CD4-positive, alpha-beta T cell (primary cell): ENCODE measurements around the gene KCNJ4. TPM values are rescaled to one million over a fixed set of nuclear protein-coding genes. Genes with fewer than 3 reads are reported as not detected.

Experiments used
- ATAC-seq: fragments of 200-7000 bp; cut with Tn5 transposase; one replicate; pipeline ENCODE4 v1.10.0; 2022; ENCODE audit warnings: mild to moderate bottlenecking; ENCODE audit not compliant: poor library complexity
- CTCF ChIA-PET: fragments of 350-600 bp; sonication (Branson Sonifier 250); formaldehyde crosslinking; loops from one replicate; lab custom pipeline; 2021; ENCODE audit warnings: antibody characterized with exemption, inconsistent platforms; lab: Charles Lee
- POLR2A ChIA-PET: fragments of 350-600 bp; sonication (Branson Sonifier 250); formaldehyde crosslinking; loops from one replicate; lab custom pipeline; 2021; ENCODE audit warnings: antibody characterized with exemption, inconsistent platforms; lab: Charles Lee
- DNase-seq, 14 experiments: peaks; one replicate each; pipeline ENCODE4 v3.0.0-alpha.2; 2013 to 2020; ENCODE audit warnings: mixed read lengths in 2 of 14
- H3K27ac ChIP-seq, 2 donors: one replicate each; pipeline versions ENCODE4 v1.5.1 to v1.7.0; 2013; ENCODE audit warnings: low read length in 2 of 2, low read depth in 1 of 2, mild to moderate bottlenecking in 1 of 2
- H3K27me3 ChIP-seq, 2 experiments: 1 replicate in 1 of 2; 2 replicates in 1 of 2; pipeline versions ENCODE4 v1.6.1 to v1.7.0; 2013; ENCODE audit warnings: low read length in 2 of 2, control low read depth in 1 of 2, mild to moderate bottlenecking in 1 of 2, moderate library complexity in 1 of 2; ENCODE audit not compliant: insufficient read depth in 2 of 2, control insufficient read depth in 1 of 2
- H3K36me3 ChIP-seq: one replicate; pipeline ENCODE4 v1.6.1; 2013; ENCODE audit warnings: low read length, control low read depth; ENCODE audit not compliant: insufficient read depth
- H3K4me1 ChIP-seq: one replicate; pipeline ENCODE4 v1.6.1; 2013; ENCODE audit warnings: low read length, control low read depth; ENCODE audit not compliant: insufficient read depth
- H3K4me3 ChIP-seq: one replicate; pipeline ENCODE4 v1.5.1; 2013; ENCODE audit warnings: mild to moderate bottlenecking, low read length, moderate library complexity
- H3K9me3 ChIP-seq, 2 experiments: 1 replicate in 1 of 2; 2 replicates in 1 of 2; pipeline versions ENCODE4 v1.6.1 to v1.7.0; 2013; ENCODE audit warnings: low read length in 2 of 2, mild to moderate bottlenecking in 2 of 2, control low read depth in 1 of 2, moderate library complexity in 1 of 2; ENCODE audit not compliant: control insufficient read depth in 1 of 2, insufficient read depth in 1 of 2
- H3K27ac Mint-ChIP-seq: one replicate; pipeline ENCODE4 v1.8.0; 2020; ENCODE audit warnings: mixed read lengths
- H3K27me3 Mint-ChIP-seq: one replicate; pipeline ENCODE4 v1.8.0; 2021; ENCODE audit warnings: mixed read lengths
- H3K36me3 Mint-ChIP-seq: one replicate; pipeline ENCODE4 v1.8.0; 2021; ENCODE audit warnings: low read depth, mixed read lengths
- H3K4me1 Mint-ChIP-seq: one replicate; pipeline ENCODE4 v1.8.0; 2021; ENCODE audit warnings: low read depth, mixed read lengths
- H3K4me3 Mint-ChIP-seq: one replicate; pipeline ENCODE4 v1.8.0; 2020; ENCODE audit warnings: mild to moderate bottlenecking, mixed read lengths
- H3K9me3 Mint-ChIP-seq: one replicate; pipeline ENCODE4 v1.8.0; 2020; ENCODE audit warnings: mixed read lengths
- intact Hi-C, 2 experiments: fragments of 100-400 bp; cut with DNase I in 1 of 2; cut with micrococcal nuclease in 1 of 2; formaldehyde crosslinking; loops; one replicate each; pipeline versions ENCODE4 v1.15.1 to v1.9.0; 2023 to 2025; cut with DNase I, micrococcal nuclease
- total RNA-seq, 174 experiments: library from RNA in 2 of 174; stranded (reverse) in 2 of 174; gene quantifications; one replicate each; pipeline ENCODE4 v1.2.3 and lab custom pipeline; 2021 to 2026
- TF ChIP-seq, protein P1 (sequence below): fragments of 200-600 bp; IDR thresholded peaks from one replicate; pipeline ENCODE4 v1.8.0; 2022; ENCODE audit warnings: antibody characterized with exemption, mild to moderate bottlenecking

Gene KCNJ4
- total RNA-seq, 2 experiments from 2014 or later = not detected

DNA sequence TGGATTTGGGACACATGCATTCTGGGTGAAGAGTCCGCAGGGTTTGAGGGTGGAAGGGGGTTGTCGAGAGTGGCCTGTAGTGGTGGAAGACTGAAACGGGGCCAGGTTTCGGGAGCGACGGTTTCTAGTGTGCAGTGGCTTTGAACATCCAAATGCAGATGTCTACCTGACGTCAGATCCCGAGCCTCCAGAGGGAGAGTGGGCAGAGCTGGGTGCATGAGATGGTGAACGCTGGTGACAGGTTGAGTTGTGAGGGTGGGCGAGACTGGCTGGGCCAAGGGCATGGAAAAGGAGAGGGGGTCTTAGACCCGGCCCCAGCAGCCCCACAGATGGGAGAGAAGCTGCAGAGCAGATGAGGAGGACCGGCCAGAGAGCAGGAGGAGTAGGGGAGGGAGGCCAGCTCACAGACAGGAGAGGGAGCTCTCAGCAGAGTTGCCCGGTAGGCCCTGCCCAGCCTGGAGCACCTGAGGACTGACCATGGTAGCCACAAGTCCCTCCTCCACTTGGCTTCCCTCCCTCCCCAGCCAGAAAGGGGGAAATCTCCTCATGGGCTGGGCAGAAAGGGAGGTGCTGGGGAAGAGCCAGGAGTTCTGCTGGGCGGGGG is 14.2 kb downstream of the KCNJ4 start:
- H3K27ac Mint-ChIP-seq = no peak overlapping the region
- POLR2A ChIA-PET = no interaction called here

DNA sequence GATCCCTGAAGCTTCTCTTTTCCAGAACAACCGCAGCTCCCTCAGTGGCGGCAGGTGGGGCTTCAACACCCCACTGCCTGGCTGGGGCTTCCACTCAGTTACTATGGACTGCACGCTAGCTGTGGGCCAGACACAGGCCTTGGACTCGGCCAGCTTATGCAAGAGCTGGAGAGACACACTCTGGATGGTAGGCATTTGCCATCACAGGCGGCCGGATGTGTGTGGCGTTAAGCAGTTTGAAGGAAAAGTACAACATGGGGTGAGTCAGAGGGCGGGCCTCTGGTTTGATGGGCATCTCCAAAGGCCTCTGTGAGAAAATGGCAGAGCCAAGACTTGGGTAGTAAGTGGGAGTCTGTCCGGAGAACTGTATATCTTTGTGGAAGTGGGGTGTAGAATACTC is 17.6 kb downstream of the KCNJ4 start:
- H3K9me3 ChIP-seq = no peaks in the 10 kb centered on the region
- DNase-seq (no peak), ATAC-seq (no peak)
- no peak overlapping the region for H3K27ac ChIP-seq
- peaks cover 9% of the 10 kb centered on the region for H3K27me3 Mint-ChIP-seq
- H3K4me1 ChIP-seq = no peaks in the 10 kb centered on the region
- TF ChIP-seq, protein P1, sequence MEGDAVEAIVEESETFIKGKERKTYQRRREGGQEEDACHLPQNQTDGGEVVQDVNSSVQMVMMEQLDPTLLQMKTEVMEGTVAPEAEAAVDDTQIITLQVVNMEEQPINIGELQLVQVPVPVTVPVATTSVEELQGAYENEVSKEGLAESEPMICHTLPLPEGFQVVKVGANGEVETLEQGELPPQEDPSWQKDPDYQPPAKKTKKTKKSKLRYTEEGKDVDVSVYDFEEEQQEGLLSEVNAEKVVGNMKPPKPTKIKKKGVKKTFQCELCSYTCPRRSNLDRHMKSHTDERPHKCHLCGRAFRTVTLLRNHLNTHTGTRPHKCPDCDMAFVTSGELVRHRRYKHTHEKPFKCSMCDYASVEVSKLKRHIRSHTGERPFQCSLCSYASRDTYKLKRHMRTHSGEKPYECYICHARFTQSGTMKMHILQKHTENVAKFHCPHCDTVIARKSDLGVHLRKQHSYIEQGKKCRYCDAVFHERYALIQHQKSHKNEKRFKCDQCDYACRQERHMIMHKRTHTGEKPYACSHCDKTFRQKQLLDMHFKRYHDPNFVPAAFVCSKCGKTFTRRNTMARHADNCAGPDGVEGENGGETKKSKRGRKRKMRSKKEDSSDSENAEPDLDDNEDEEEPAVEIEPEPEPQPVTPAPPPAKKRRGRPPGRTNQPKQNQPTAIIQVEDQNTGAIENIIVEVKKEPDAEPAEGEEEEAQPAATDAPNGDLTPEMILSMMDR = no peak
- H3K4me1 Mint-ChIP-seq = no peaks in the 10 kb centered on the region
- H3K36me3 Mint-ChIP-seq = no peaks in the 10 kb centered on the region
- no peaks in the 10 kb centered on the region for H3K9me3 Mint-ChIP-seq
- intact Hi-C loops = no loop called here
- no peak overlapping the region for H3K27ac Mint-ChIP-seq
- H3K4me3 Mint-ChIP-seq = no peak overlapping the region
- ChIA-PET CTCF (no interaction called here), POLR2A (no interaction called here)
- H3K36me3 ChIP-seq = no peaks in the 10 kb centered on the region
- H3K27me3 ChIP-seq = no peaks in the 10 kb centered on the region
- H3K4me3 ChIP-seq = no peak overlapping the region

More for the DNA sequence above, 14.2 kb downstream of the KCNJ4 start:
- Mint-ChIP-seq H3K4me3 (no peak overlapping the region), H3K4me1 (no peaks in the 10 kb centered on the region), H3K9me3 (no peaks in the 10 kb centered on the region), H3K36me3 (no peaks in the 10 kb centered on the region), H3K27me3 (peaks cover 9% of the 10 kb centered on the region)
- Histone ChIP-seq H3K4me1 (no peaks in the 10 kb centered on the region), H3K36me3 (no peaks in the 10 kb centered on the region), H3K27ac (no peak overlapping the region), H3K9me3 (no peaks in the 10 kb centered on the region), H3K27me3 (no peaks in the 10 kb centered on the region), H3K4me3 (no peak overlapping the region)
- TF ChIP-seq, protein P1 = no peak
- CTCF ChIA-PET = no interaction called here
- no peak for DNase-seq
- no peak for ATAC-seq
- intact Hi-C loops = no loop called here

DNA sequence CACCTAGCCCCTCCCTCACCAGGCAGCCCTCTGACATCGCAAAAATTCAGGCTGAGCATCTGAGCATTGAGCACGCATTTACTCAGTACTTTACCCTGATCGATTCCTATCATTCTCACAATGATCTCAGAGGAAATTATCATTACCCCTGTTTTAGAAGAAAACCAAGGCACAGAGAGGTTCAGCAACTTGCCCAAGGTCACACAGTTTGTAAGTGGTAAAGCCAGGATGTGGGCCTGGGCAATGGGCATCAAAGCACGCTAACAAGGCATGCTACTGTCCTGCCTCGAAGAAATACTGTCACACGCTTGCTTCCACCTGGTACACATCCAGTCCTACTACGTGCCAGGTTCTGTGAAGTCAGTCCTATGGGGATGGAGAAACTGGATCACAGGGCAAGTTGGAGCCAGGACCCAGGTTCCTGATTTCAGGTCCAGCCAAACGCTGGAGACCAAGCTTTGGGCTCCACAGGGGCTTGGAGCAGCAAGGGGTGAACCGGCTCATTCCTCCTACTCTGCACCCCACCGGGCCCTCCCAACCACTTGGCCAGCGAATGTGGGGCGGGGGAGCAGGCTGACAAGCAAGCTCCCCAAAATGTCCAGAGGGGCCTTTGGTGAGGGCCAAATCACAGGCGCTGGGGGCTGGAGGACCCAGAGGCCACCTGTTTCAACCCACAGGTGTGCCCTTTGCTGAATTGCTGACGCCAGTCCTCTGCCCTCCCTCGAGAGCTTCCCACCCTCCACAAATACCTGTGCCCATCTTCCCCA is 18.2 kb downstream of the KCNJ4 start:
- ATAC-seq = no peak
- Mint-ChIP-seq H3K4me3 (no peak overlapping the region), H3K4me1 (no peaks in the 10 kb centered on the region), H3K9me3 (no peaks in the 10 kb centered on the region), H3K27me3 (peaks cover 8% of the 10 kb centered on the region), H3K36me3 (no peaks in the 10 kb centered on the region), H3K27ac (no peak overlapping the region)
- no peak for DNase-seq
- no peaks in the 10 kb centered on the region for H3K27me3 ChIP-seq
- no peaks in the 10 kb centered on the region for H3K36me3 ChIP-seq
- TF ChIP-seq, protein P1 = no peak
- H3K9me3 ChIP-seq = no peaks in the 10 kb centered on the region
- H3K4me3 ChIP-seq = no peak overlapping the region
- intact Hi-C loops = no loop called here
- ChIA-PET POLR2A (no interaction called here), CTCF (no interaction called here)
- H3K27ac ChIP-seq = no peak overlapping the region
- H3K4me1 ChIP-seq = no peaks in the 10 kb centered on the region
